Activated CD8-positive, alpha-beta memory T cell treated with anti-CD3 and anti-CD28 coated beads for 1 hour (primary cell): ENCODE data around the gene P2RX2.

ENCODE experiments used
- DNase-seq, 2 donors: peaks; one replicate each; pipeline ENCODE4 v3.0.0-alpha.2; 2020; ENCODE audit warnings: low read depth in 1 of 2; ENCODE audit errors: extremely low read depth in 1 of 2

The P2RX2 gene

DNA sequence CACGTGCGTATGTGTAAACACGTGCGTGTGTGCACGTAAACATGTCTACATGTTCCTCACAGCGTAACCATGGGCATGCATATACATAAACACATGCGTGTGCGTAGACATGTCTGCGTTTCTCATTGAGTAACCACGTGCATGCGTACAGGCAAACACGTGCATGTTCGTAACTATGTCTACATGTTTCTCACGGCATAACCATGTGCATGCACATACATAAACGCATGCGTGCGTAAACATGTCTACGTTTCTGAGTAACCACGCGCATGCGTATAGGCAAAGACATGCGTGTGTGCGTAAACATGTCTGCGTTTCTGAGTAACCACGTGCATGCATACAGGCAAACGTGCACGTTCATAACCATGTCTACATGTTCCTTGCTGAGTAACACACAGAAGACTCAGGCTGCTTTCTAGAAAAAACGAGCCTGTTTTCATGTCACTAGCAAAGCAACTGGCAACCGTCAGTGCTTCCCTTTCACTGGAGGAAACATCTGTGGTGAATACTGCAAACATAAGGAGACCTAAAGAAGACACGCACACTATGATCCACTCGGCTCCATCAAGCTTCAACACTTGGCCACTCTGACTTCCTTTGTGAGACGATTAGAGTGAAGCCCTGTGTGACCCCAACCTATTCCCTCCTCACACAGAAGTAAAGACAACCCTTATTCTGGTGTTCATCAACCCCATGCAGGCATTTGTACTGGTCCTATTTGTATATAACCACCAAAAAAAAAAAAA is 39.7 kb downstream of the P2RX2 start:
- no peak for DNase-seq

DNA sequence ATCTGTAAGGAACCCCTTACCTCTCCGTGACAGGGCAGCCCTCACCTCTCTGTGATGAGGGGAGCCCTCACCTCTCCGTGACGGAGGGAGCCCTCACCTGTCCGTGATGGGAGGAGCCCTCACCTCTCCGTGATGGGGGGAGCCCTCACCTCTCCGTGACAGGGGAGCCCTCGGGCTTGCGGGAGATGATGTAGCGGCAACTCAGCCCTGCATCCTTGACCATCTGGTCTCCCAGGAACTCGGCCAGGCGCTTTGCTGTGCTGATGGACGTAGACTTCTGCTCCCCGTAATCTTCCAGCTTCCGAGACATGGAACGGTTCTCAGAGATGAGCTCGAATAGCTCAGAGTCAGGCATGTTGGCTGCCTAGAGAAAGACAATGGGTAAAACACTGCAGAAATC is 40.6 kb downstream of the P2RX2 start:
- DNase-seq = no peak

DNA sequence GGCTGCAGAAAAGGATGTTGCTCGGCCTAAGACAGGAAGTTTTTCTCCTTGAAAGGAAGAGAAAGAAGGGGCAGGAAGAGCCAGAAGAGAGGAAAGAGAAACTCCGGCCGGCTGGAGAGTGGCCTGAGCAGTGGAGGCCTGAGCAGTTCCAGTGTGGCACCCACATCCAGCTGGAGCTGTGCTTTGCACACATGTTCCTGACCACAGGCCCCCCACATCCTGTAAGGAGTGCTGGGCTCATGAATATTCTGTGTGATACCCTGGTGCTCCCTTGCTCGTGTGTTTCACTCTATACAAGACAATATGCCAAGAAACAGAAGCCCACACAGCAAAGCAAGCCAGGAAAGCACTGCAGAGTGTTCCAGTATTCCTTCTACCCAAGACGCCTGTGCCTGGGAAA is 41.5 kb downstream of the P2RX2 start:
- no peak for DNase-seq

DNA sequence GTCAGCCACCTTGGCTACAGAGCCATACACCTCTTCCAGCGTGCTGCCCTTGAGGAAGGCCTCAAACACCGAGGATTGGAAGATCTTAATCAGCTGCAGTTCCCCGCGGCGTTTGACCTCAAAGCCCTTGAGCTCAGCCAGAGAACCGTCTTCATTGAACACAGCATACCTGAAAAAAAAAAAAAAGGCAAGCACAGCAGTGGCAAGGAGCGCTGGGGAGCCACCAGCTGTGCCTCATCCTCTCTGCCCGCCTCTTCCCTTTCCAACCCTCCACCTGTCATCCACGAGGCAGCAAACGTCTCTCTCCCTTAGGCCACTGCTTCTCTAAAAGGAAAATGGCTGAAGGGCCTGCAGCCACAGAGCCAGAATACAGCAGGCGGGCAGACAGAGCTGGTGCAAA is 42.4 kb downstream of the P2RX2 start:
- DNase-seq = no peak

DNA sequence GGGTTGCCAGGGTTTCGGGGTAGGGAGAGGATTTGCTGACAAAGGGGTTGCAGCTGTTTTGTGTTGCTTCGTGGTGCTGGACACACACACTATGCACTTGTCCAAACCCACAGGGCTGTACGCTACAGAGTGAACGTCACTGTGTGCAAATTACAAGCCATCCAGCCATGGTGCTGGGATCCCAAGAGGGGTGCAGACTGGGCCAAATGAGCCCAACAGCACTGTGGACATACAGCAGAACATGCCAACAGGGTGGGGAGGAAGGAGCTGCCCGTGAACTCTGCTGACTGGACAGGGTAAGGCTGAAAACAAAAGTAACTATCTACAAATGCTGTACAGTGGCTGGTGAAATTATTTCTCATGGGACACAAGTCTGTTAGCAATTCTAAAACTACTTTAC is 43.4 kb downstream of the P2RX2 start:
- no peak for DNase-seq

DNA sequence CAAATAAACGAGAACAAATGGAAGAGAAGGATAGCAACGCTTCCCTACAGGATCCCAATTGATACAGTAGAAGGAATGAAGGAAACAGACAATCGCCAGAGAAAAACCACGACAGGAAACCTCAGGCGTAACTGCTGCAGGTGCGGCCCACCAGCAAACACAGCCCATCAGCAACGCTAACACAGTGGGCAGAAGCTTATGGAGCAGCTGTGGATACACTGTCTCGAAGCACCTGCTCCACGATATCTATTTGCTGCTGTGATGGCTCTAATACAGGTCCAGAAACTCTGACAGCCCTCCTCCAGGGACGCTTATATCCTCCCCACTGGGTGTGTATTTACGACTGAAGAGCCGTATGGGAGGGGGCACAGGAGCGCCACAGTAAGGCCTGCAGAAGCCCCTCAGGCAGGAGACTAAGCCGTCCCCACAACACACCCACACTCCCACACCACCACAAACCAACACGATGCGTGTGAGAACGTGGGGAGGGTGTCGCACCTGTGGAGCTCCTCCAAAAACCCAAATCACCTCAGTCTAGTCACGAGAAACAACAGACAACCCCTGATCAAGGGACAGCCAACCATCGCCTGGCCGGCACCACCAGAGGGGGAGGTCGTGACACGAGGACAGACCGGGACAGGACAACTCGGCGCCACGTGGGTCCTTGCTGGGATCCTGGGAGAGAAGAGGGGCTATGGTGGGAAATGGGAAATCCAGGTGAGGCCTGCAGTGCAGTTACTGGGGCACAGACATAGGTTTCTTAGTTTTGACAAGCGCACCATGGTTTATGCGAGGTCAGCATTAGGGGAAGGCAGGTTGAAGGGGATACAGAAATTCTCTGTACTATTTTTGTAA is 44.6 kb downstream of the P2RX2 start:
- DNase-seq = no peak

DNA sequence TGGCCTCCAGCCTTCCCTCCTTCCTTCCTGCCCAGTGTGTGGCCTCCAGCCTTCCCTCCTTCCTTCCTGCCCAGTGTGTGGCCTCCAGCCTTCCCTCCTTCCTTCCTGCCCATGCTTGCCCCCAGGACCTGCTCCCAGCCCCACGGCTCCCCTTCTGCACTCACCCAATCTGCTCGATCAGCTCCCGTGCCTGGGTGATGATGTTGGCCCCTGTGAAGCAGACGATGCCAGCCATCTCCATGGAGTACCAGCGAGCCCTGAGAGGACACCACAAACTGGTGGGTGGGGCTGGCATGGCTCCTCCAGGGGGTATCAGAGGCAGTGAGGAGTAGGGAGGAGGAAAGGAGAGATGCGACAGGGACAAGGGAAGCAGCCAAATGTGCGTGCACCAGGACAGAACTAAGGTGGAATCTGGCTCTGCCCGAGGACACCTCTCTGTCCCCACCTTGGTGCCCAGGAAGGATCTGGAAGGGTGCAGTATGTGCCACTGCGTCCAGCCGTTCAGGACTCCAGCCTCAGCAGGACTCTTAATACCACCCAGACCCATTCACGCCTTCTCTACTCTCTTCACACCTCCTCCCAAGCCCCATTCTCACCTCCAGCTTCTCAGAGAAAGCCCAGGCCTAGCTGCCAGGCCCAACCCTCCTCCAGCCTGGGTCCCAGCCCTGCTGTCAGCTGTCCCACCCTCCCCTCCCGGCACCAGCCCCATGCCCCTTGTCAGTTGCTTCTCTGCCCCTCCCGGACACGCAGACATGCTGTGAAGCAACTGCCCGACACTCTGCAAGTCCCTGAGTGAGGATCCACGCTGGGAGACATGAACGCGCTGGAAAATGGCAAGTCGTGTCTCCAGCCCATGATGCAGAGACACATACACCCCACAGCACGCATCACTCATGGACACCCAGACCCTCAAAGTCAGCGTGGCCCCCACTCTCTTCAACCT is 45.9 kb downstream of the P2RX2 start:
- no peak for DNase-seq

DNA sequence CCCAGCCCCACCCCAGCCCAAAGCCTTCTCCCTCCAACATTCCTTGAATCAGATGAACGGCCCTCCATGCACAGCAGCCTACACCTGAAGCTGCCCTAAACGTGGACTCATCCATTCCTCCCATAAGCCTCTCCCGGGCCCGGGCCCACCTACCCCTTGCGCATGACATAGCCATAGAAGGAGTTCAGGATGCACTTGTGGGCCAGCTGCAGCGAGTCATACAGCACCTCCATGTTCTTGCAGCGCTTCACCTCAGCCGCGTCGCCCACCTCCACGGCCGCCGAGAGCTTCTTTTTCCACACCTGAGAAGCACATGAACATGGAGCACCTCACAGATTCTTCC is 46.5 kb downstream of the P2RX2 start:
- DNase-seq = no peak

DNA sequence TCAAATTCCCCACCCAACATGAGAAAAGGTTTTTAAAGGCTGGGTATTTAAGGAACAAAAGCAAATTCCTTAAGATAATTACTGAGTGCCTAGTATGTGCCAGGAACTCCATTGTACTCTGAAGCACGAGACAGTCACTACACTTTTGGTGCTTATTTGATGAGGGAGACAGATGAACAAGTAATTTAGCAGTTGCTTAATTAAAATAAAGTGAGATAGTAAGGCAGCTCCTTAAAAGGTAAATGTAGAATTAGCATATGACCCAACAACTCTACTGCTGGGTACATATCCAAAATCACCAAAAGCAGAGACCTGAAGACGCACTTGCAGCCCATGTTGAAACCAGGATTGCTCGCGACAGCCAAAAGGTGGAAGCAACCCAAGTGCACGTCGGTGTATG is 47.2 kb downstream of the P2RX2 start:
- no peak for DNase-seq

DNA sequence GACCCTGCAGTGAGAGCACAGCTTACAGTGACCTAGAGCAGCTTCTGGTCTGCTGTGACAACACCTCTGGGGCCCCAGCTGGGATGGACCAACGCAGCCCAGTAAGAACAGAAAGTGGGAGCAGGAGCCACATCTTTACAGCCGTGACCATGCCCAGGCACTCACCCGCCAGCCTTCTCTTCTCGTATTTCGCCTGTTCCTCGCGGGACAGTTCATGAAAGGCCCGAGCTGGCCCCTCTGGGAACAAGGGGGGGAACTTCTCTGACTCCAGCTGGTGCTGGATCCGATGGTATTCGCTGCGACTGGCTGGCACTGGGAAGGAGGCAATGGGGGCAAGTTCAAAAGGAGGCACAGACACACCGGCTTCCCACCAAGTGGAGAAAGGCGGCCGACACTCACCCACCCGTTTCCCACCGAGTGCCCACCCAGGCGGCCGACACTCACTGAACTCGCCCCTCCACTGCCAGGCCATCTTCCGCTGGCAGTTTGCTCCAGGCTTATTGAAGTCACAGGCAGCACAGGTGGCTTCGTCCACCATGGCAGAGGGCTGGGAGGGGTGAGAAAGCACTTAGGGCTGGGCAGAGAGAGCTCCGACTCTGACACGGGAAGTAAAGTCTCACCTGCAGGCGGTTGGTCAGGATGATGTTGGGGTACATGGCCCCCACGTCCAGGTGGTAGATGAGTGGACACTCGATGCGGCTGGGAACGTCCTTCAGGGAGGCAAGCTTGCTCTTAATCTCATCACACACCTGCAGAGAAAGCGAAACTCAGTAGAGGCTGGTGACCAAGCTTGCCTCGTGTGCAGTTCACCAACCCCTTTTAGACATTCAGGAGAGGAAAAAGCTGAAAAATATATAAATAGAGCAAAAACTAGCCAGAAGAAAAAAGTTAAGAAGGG is 49.9 kb downstream of the P2RX2 start:
- no peak for DNase-seq

DNA sequence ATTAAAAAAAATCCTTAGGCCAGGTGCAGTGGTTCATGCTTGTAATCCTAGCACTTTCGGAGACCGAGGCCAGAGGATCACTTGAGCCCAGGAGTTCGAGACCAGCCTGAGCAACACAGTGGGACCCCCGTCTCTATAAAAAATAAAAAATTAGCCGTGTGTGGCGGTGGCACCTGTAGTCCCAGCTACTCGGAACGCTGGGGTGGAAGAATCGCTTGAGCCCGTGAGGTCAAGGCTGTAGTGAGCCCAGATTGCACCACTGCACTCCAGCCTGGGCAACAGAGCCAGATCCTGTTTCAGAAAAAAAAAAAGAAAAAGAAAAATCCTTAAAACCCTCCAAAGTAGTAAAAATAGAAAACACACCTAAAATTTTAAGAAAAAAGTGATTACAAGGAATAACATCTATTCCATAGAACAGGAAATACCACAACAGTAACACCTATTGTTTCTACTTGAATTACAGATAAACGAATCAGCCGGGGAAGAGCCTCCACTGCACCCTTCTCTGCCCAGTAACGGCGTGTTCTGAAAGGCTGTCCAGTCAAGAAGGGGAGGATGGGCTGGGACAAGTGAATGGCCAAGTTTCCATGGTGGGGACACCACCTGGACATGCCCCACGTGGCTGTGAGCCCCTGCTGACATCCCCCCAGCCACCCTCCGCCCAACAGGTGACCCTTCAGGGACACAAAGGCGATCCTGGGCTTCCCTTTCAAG is 50.7 kb downstream of the P2RX2 start:
- DNase-seq = no peak
